Cardiac fibroblast (primary cell): ENCODE data around the gene SULF2.
A peak's percentile ranks its signal among the peaks of the same experiment; 100 is the strongest.

Experiments used
- DNase-seq, 2 donors: peaks; one replicate each; pipeline versions ENCODE4 v3.0.0 to v3.0.0-alpha.2; 2010; ENCODE audit warnings: low read depth in 2 of 2
- H3K4me3 ChIP-seq, 2 donors: replicated peaks in 1 of 2; 1 replicate in 1 of 2; 2 replicates in 1 of 2; pipeline ENCODE4 v1.5.1; 2011; ENCODE audit warnings: low read depth in 2 of 2, low read length in 2 of 2, mild to moderate bottlenecking in 2 of 2, moderate library complexity in 1 of 2
- CTCF ChIP-seq: IDR thresholded peaks from one replicate; pipeline ENCODE4 v1.5.1; 2011; ENCODE audit warnings: low read depth, mild to moderate bottlenecking, low read length, inconsistent platforms

SULF2 gene

DNA sequence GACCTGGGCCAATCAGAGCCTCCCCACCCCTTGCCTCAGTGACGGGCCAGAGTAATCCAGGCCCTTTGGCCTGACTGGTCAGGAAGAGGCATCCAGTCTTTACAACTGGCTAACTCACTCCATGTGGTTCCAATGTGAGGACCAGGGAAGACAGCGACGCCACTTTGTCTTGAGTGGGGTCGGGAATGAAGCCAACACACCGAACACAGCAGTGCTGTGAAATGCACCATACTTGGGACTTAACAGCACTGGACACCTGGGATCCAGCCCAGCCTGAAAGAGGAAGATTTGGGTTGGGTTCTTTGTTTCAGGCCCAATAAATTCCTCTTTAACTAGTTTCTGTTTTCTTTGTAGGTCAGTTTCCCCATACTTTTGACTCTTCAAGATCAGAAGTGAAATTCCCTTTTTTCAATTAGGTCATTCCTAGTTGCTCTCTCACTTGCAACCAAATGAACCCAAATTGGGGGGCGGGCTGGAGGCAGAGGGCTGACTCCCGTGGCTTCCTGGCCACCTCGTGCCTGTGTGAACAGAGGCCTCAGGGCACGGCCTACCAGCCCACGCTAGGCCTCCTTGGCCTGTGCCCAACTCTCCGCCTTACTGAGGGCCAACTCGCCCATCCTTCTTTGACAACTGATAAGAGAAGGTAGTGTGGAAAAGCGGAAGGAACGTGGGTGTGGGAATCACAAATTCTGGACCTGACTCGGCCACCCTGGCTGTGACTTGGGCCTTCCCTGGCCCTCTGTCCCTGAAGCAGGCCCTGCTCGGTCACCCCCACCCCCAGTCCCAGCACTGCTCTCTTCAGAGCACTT, 17.1 kb downstream of the SULF2 start:
- peak in 1 of 2 donors; percentile 61 for DNase-seq
- TF ChIP-seq CTCF, result no peak
- H3K4me3 ChIP-seq, result no peak overlapping the region

GRCh38 chr20:47765691-47766594, 19.3 kb downstream of the SULF2 start:
- H3K4me3 ChIP-seq, result no peak overlapping the region
- peak; percentile 32 to 56 for DNase-seq
- TF ChIP-seq CTCF, result no peak

- H3K4me3 ChIP-seq, result no peak overlapping the region
- no peak for TF ChIP-seq CTCF
- DNase-seq, result no peak
Measured at GRCh38 chr20:47765271-47765670, 20.0 kb downstream of the SULF2 start.

DNA sequence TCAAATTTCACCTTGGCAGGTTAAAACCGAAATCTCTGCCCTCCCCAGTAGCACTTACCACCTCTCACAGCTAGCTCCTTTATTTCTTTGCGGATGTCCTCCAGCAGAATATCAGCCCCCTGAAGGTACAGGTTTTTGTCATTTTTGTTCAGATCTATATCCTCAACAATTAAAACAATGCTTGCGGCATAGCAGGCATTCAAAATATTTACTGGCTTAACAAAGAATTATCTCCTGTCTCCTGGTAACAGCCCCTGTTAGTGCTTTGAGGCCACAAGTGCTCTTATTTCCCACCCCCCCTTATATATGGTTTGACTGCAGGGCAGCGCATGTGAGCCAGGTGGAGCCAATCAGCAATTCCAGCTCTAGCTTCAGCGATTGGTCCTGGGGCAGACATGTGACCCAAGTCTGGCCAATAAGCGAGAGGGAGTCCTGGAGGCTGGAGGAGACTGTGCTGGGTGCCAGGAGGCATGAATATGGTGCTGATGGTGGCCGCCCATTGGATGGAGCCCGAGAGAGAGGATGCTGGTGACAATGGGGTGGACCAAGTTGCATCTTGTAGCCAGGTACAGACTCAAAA, 21.0 kb downstream of the SULF2 start:
- TF ChIP-seq CTCF, result no peak
- no peak for DNase-seq

GRCh38 chr20:47762699-47763268, 22.5 kb downstream of the SULF2 start:
- no peak for TF ChIP-seq CTCF
- H3K4me3 ChIP-seq, result no peak overlapping the region
- DNase-seq, result peak in 1 of 2 donors; percentile 8

More for the DNA sequence above, 21.0 kb downstream of the SULF2 start:
- no peak overlapping the region for H3K4me3 ChIP-seq

DNA sequence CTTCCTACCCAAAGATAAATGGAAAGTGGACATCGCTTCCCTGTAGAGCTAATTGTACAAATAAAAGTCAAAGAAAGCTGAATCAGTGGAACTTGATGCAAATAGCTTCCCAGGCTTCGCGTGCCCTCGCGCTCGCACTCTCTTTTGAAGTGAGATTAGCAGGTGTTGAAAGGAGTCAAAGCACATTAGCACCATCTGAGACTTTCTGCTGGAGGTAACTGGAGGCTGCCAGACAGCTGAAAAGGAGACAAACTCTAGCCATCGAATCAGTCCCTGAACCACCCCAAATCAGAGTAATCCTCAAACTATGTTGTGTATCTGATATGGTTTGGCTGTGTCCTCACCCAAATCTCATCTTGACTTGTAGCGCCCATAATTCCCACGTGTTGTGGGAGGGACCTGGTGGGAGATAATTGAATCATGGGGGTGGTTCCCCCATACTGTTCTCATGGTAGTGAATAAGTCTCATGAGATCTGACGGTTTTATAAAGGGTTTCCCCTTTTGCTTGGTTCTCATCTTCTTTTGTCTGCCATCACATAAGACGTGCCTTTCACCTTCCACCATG, 23.7 kb downstream of the SULF2 start:
- TF ChIP-seq CTCF, result no peak
- DNase-seq, result no peak
- H3K4me3 ChIP-seq, result no peak overlapping the region
